Measurements from ENCODE around the gene PTP4A2.

PTP4A2 gene

GRCh38 chr1:31857863-31858262 is 80.3 kb downstream of the PTP4A2 start:
- no peak for DNase-seq
